ENCODE data around the gene TRIM7. TPM values are rescaled to one million over a fixed set of nuclear protein-coding genes. Genes with fewer than 3 reads are reported as not detected.

The TRIM7 gene
- total and polyA plus RNA-seq, 9 of the 15 experiments (the other 6 are each of a cell fraction or from before 2014, with no cell fraction given): 2.6 to 14.9 (median 8.9) TPM

- TF ChIP-seq, protein P1, sequence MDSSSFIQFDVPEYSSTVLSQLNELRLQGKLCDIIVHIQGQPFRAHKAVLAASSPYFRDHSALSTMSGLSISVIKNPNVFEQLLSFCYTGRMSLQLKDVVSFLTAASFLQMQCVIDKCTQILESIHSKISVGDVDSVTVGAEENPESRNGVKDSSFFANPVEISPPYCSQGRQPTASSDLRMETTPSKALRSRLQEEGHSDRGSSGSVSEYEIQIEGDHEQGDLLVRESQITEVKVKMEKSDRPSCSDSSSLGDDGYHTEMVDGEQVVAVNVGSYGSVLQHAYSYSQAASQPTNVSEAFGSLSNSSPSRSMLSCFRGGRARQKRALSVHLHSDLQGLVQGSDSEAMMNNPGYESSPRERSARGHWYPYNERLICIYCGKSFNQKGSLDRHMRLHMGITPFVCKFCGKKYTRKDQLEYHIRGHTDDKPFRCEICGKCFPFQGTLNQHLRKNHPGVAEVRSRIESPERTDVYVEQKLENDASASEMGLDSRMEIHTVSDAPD (CRISPR knock-in tag; IDR thresholded peaks at IDR 0.05): no peak
Measured at GRCh38 chr5:181223729-181224389, 18.9 kb upstream of the TRIM7 start (continued).

DNA sequence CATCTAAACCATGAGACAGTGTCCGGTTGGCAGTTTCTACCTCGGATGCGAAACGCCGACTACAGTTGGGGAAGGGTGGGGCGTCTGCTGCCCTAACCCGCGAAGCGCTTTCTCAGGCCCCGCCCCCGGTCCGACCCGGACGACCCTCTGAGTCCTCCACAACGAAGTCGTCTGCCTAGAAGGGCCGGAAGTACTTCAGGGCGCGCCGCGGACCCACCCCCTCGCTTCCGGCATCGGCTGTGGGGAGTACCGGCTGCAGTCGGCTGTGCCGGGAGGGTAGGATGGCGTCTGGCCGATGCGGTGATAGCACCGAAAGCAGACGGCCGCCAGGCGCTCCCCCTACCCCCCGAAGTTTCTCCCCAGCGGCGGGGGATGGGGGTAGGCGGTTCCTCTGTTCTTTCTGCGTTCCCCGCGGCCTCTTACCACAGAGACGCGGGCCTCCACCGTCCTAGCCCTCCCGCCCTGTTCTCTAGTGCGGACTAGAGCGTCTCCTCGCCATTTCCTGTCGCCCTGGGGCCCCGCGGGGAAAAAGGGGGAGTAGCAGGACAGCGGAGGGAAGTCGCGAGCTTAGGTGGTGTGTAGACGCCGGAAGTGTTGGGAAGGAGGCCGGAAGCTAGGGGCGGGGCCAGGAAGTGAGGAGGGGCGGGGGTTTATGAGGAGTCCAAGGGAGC, 18.2 kb upstream of the TRIM7 start, which contains the start of gene TRIM41:
Gene TRIM41 (plus strand): TSS at position 224 of the 671 bp plus-strand sequence. CDS start 719 bp downstream, outside the sequence.
- no TSS peak for BruUV-seq (replicated peaks)
- Histone ChIP-seq H2AFZ (ENCODE audit: low read depth, low read length) (peak within 1 kb of the TSS; percentile 95), H3K27ac (ENCODE audit: extremely low read depth, low read depth, low read length) (peak within 1 kb of the TSS; percentile 90), H3K27me3 (ENCODE audit: control insufficient read depth in 2 of 2, insufficient read depth in 2 of 2, low read length in 2 of 2) (no peaks in the 10 kb centered on the region), H3K4me2 (ENCODE audit: insufficient read depth, low read length) (peak within 1 kb of the TSS; percentile 96), H3K36me3 (ENCODE audit: control insufficient read depth, insufficient read depth, low read length) (peaks cover 27% of the 10 kb centered on the region), H3K9me3 (replicated peaks; ENCODE audit: control insufficient read depth, insufficient read depth, low read depth, low read length) (no peaks in the 10 kb centered on the region), H3K9me1 (ENCODE audit: control insufficient read depth, insufficient read depth, low read length) (no peaks in the 10 kb centered on the region), H3K4me1 (replicated peaks in 1 of 2; ENCODE audit: control insufficient read depth in 2 of 2, insufficient read depth in 2 of 2, low read length in 2 of 2) (peaks cover 0 to 42% of the 10 kb centered on the region in 2 experiments; a peak in 4 of 5 replicates), H3K79me2 (ENCODE audit: control insufficient read depth, insufficient read depth, low read length) (peaks cover 29% of the 10 kb centered on the region), H3K9ac (ENCODE audit: insufficient read depth in 1 of 2, low read depth in 2 of 2, low read length in 2 of 2) (peak within 1 kb of the TSS; percentile 92 to 97), H4K20me1 (replicated peaks; ENCODE audit: control insufficient read depth, insufficient read depth, low read length) (no peaks in the 10 kb centered on the region), H3K4me3 (peak within 1 kb of the TSS; percentile 86)
- ChIA-PET CTCF (ENCODE audit: low intra/inter-chr PET ratio) (no interaction called here), POLR2A (interaction anchor here (0.6 to 4.6 kb wide), 11 partner anchors 12 to 79 kb away, joined by 3 to 55 read pairs (median 5); no protein-coding TSS in a partner anchor)
- WGBS (ENCODE audit: insufficient coverage, low coverage, missing lambda C conversion rate): 2% methylated on average over 42 of the region's 59 CpGs
- in situ Hi-C loops (cut with MboI): no loop called here
- FAIRE-seq: peak; percentile 92
- peak; percentile 81 to 99 (median 86) for DNase-seq (ENCODE audit: extremely low read depth in 1 of 4, low spot score in 3 of 4)
- intact Hi-C loops (cut with micrococcal nuclease): loop anchor here (1.0 to 2.0 kb wide), 2 partner anchors 16 to 32 kb away; no protein-coding TSS in a partner anchor
- ATAC-seq: peak; percentile 79
- no peak for TF ChIP-seq MTF1 (CRISPR knock-in tag; IDR thresholded peaks at IDR 0.05; ENCODE audit: borderline replicate concordance)
- no peak for TF ChIP-seq BRF1 (IDR thresholded peaks at IDR 0.05; ENCODE audit: borderline replicate concordance, extremely low read depth, insufficient read length)
- TF ChIP-seq, protein P2, sequence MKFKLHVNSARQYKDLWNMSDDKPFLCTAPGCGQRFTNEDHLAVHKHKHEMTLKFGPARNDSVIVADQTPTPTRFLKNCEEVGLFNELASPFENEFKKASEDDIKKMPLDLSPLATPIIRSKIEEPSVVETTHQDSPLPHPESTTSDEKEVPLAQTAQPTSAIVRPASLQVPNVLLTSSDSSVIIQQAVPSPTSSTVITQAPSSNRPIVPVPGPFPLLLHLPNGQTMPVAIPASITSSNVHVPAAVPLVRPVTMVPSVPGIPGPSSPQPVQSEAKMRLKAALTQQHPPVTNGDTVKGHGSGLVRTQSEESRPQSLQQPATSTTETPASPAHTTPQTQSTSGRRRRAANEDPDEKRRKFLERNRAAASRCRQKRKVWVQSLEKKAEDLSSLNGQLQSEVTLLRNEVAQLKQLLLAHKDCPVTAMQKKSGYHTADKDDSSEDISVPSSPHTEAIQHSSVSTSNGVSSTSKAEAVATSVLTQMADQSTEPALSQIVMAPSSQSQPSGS (CRISPR knock-in tag; IDR thresholded peaks at IDR 0.05): no peak
- no peak for TF ChIP-seq CEBPB (tag; IDR thresholded peaks at IDR 0.05)
- no peak for TF ChIP-seq BRCA1 (IDR thresholded peaks at IDR 0.05)
- no peak for TF ChIP-seq BRCA1 (CRISPR knock-in tag; IDR thresholded peaks at IDR 0.05)
- TF ChIP-seq HDAC3 (IDR thresholded peaks at IDR 0.05; ENCODE audit: borderline replicate concordance, partially characterized antibody): peak; percentile 76
- TF ChIP-seq NFYB (IDR thresholded peaks at IDR 0.05; ENCODE audit: extremely low read depth, insufficient read length): no peak
- TF ChIP-seq HBP1 (CRISPR knock-in tag; IDR thresholded peaks at IDR 0.05): no peak
- no peak for TF ChIP-seq ZNF174 (CRISPR knock-in tag; IDR thresholded peaks at IDR 0.05)
- no peak for TF ChIP-seq BCL6 (CRISPR knock-in tag; IDR thresholded peaks at IDR 0.05)
- peak; percentile 88 for TF ChIP-seq TAF7 (tag; IDR thresholded peaks at IDR 0.05)
- peak; percentile 92 for TF ChIP-seq NCOA4 (IDR thresholded peaks at IDR 0.05; ENCODE audit: partially characterized antibody)
- no peak; the same call in 1 of the 2 replicates for TF ChIP-seq ZNF263 (CRISPR knock-in tag; IDR thresholded peaks at IDR 0.05; ENCODE audit: borderline replicate concordance)
- TF ChIP-seq ZSCAN29 (IDR thresholded peaks at IDR 0.05): peak; percentile 97
- TF ChIP-seq ZNF121 (CRISPR knock-in tag; conservative IDR thresholded peaks at IDR 0.05): no peak
